ENCODE measurements around the gene ERC2.

ERC2 gene

GRCh38 chr3:55984626-55985025 is 483.6 kb downstream of the ERC2 start:
- DNase-seq (ENCODE audit: low read depth): no peak

GRCh38 chr3:55978953-55979352 is 489.3 kb downstream of the ERC2 start:
- DNase-seq (ENCODE audit: low read depth): no peak

- no peak for DNase-seq (ENCODE audit: low read depth)
These were observed 493.7 kb downstream of the ERC2 start for GRCh38 chr3:55974421-55975165.

GRCh38 chr3:55969634-55970033 is 498.6 kb downstream of the ERC2 start:
- DNase-seq (ENCODE audit: low read depth): no peak

GRCh38 chr3:55968331-55968730 is 499.9 kb downstream of the ERC2 start:
- no peak for DNase-seq (ENCODE audit: low read depth)

GRCh38 chr3:55966566-55966965 is 501.7 kb downstream of the ERC2 start:
- no peak for DNase-seq (ENCODE audit: low read depth)

GRCh38 chr3:55965776-55966175 is 502.5 kb downstream of the ERC2 start:
- DNase-seq (ENCODE audit: low read depth): no peak

- DNase-seq (ENCODE audit: low read depth): no peak
These were observed 503.7 kb downstream of the ERC2 start for GRCh38 chr3:55964491-55964985.

- DNase-seq (ENCODE audit: low read depth): no peak
These were observed 504.7 kb downstream of the ERC2 start for GRCh38 chr3:55963601-55964000.

- no peak for DNase-seq (ENCODE audit: low read depth)
These were observed 508.7 kb downstream of the ERC2 start for GRCh38 chr3:55959471-55960080.

GRCh38 chr3:55958605-55959004 is 509.7 kb downstream of the ERC2 start:
- no peak for DNase-seq (ENCODE audit: low read depth)

- no peak for DNase-seq (ENCODE audit: low read depth)
These were observed 512.3 kb downstream of the ERC2 start for GRCh38 chr3:55955891-55956477.

- no peak for DNase-seq (ENCODE audit: low read depth)
These were observed 516.9 kb downstream of the ERC2 start for GRCh38 chr3:55951388-55951787.

- DNase-seq (ENCODE audit: low read depth): no peak
These were observed 520.9 kb downstream of the ERC2 start for GRCh38 chr3:55947406-55947805.

- no peak for DNase-seq (ENCODE audit: low read depth)
These were observed 521.6 kb downstream of the ERC2 start for GRCh38 chr3:55946574-55947160.

- no peak for DNase-seq (ENCODE audit: low read depth)
These were observed 525.4 kb downstream of the ERC2 start for GRCh38 chr3:55942868-55943267.

- DNase-seq (ENCODE audit: low read depth): no peak
These were observed 529.0 kb downstream of the ERC2 start for GRCh38 chr3:55939287-55939686.

GRCh38 chr3:55937301-55937700 is 531.0 kb downstream of the ERC2 start:
- DNase-seq (ENCODE audit: low read depth): no peak

- DNase-seq (ENCODE audit: low read depth): no peak
These were observed 531.7 kb downstream of the ERC2 start for GRCh38 chr3:55936549-55937052.

GRCh38 chr3:55935241-55935640 is 533.0 kb downstream of the ERC2 start:
- no peak for DNase-seq (ENCODE audit: low read depth)

GRCh38 chr3:55934771-55935170 is 533.5 kb downstream of the ERC2 start:
- no peak for DNase-seq (ENCODE audit: low read depth)

GRCh38 chr3:55929154-55929869 is 539.0 kb downstream of the ERC2 start:
- DNase-seq (ENCODE audit: low read depth): no peak
